GM18505 (cell line): ENCODE results near the gene UPK3A.
A peak's percentile ranks its signal among the peaks of the same experiment; 100 is the strongest.
"Not testable (repeated sequence)": the region's sequence is repeated elsewhere in the genome, so short reads cannot be mapped to it uniquely, and the experiment has no call there.

Experiments
- ATAC-seq: cut with Tn5 transposase; IDR thresholded peaks from one replicate; pipeline ENCODE4 v1.9.1; 2021; ENCODE audit not compliant: unreplicated experiment
- POLR2A ChIP-seq: IDR thresholded peaks from 4 replicates; pipeline ENCODE4 v1.6.1; 2011; ENCODE audit warnings: borderline replicate concordance; ENCODE audit not compliant: insufficient read depth, insufficient read length; ENCODE audit errors: extremely low read depth

The UPK3A gene

DNA sequence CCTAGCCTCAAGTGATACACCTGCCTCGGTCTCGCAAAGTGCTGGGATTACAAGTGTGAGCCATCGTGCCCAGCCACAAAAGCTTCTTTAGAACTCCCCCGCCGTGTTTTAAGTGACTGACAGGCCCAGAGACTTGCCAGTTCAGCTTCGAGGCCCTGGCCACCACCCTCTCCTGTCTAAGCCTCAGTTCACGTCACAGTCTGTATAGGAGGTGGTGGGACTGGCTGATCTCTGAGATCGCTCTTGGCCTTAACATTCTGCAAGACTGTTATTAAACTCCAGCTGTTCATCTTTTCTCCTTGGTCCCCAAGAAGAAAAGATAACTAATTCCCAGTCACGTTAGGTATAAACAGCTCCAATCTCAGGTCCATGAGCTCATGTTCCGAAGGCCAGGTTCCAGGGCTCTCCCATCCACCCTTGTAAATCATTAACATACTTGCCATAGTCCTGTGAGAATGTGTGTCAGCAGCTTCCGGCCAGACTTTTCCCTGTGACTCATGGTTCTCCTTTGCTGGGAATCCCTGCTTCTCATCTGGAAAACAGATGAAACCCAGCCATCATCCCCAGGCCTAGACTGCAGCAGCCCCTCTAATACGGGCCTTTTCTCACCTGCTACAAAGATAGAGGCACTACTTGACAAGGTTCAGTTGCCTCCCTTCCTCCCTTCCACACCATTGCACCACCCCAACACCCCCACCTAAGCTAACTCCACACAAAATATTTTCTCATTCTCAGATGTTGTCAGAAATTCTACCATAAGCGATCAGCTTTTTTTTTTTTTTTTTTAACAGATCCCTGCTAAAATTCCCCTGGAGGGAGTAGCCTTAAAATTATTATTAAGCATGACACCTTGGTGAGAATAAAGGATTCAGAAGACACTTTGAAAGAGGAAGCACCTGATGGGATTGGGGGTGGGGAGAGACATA is 38.4 kb upstream of the UPK3A start:
- no peak for ATAC-seq
- TF ChIP-seq POLR2A, result no peak

DNA sequence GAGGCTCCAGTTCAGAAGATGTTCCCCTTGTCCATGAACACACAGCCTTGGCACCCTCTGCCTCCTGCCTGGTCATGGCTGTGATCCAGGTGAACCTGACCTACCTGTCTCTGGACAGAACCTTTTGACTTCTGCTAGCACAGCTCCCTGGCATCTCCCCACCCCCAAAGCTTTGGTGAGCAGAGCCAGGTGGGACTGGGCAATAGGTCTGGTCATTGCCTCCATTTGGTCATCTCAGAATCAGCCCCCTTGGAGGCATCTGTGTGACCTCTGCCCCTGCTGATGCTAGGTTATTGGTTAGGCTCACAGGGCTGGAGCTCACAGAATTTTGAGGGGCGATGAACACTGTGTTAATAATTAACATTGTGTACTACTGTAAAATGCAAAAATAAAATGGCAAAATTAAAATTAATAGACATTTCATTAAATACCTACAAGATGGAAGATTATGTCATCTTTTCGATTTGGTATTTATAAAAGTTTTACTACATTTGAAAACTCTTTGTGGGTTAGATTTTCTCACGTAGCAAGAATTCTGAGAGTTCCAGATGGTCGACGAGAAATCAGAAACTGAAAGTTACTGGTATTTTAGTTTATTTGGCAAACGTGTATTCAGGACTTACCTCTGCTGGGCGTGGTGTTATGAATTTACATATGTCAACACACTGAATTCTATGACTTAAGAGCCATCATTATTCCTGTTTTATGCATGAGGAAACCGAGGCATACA is 35.8 kb upstream of the UPK3A start:
- no peak for ATAC-seq
- TF ChIP-seq POLR2A, result no peak

DNA sequence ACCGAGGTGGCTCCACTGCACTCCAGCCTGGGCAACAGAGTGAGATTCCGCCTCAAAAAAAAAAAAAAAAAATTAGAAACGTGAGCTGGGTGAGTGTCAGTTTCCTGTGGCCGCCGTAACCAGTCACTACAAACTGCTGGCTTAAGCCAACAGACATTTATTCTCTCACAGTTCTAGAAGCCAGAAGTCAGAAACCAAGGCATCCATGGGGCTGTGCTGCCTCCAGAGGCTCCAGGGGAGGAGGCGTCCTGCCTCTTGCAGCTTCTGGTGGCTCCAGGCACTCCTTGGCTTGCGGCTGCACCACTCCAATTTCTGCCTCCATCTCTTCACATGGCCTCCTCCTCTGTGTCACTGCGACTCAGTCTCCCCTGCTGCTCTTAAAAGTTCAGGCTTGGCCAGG is 32.9 kb upstream of the UPK3A start:
- no peak for ATAC-seq

DNA sequence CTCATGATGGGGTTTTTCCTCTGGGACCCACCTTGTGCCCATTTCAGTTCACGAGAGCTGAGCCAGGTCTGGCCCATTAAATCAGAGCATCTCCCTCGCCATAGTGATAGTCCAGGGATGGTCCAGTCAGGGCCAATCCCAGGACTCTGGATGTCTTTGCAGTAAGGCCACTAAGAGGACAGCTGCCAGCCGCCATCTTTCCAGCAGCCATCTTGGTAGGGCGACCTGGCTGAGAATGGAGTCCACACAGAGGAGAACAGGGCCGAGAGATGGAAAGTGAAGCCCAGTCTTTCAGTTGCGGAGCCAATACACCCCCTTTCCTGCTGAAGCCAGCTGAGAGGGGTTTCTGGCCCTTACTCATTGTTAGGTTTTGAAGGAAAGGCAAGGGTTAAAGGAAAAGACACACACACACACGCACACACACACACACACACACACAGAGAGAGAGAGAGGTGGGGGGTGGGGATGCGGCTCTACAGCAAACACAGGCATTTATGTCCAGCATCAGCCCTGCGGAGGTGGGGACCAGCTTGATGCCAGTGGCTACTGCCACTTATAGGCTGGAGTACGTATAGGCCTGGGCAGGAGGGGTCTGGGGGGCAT is 31.6 kb upstream of the UPK3A start:
- no peak for TF ChIP-seq POLR2A
- no peak for ATAC-seq

More for the DNA sequence above, 32.9 kb upstream of the UPK3A start:
- TF ChIP-seq POLR2A, result no peak

DNA sequence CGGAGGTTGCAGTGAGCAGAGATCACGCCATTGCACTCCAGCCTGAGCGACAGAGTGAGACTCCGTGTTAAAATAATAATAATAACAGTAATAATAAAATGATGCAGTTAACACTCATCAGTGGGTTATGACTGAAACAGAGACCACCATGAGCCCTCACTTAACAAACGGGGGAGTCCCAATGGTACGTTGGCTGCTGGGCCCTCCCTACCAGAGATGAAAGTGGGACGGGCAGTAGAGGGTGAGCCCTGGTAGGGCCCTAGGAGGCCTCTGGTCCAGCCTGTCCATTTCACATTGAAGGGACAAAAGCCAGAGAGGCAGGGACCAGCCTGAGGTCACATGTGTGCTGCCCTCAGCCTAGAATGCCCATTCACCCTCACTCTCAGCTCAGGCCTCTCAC is 30.4 kb upstream of the UPK3A start:
- no peak for TF ChIP-seq POLR2A
- no peak for ATAC-seq

DNA sequence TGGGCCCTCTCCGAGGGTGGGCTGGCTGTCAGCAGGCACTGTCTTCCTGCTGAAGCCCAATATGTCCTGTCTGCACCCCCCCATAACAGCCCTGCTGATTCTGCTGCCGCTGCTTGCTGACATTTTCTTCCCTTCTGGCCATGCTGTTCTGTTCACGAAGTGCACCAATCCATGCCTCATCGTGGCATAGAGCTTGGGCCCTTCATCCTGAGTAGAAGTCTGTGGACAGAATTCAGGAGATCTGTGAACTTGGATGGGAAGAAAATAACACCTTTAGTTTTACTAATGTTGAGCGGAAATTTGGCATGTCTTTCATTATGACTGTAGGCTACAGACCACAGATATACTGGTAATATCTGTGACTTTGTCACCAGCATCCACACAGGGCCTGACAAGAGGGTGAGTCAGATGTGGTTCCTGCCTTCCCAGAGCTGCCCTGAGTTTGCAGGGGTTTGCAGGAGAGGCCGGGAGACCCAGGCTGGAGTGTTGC is 29.9 kb upstream of the UPK3A start:
- TF ChIP-seq POLR2A, result no peak
- ATAC-seq, result no peak

DNA sequence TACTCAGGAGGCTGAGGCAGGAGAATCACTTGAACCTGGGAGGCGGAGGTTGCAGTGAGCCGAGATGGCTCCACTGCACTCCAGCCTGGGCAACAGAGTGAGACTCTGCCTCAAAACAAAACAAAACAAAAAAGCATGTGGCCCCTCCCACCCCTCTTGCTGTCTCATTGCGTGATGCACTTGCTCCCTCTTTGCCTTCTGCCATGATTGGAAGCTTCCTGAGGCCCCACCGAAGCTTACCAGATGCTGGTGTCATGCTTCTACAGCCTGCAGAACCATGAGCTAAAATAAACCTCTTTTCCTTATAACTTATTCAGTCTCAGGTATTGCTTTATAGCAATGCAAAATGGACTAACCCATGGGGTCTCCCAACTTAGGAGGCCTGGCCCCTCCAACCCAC is 26.8 kb upstream of the UPK3A start:
- ATAC-seq, result not testable (repeated sequence)

DNA sequence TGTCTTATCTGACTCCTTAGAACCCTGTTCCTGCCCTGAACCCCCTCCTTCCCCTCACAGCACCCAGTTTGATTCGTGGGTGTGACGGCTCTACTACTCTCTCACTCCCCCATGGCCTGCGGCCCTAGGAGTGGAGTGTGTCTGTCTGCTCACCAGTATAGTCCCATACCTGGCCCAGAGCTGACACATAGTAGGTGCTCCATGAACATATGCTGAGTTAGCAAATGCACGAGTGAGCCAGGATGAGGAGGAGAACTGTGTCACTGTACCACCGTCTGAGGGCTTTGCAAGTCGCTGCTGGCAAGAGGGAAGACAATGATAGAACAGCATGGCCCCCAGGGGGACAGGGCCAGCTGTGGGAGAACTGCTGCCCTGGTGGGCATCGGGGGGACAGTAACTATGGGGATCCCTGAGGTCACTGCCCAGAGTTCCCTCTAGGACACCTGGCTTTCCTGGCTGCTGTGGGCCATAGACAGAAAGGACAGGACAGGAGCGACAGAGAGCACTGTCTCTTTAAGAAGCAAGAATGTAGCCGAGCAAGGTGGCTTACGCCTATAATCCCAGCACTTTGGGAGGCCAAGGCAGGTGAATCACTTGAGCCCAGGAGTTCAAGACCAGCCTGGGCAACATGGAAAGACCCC is 24.9 kb upstream of the UPK3A start:
- no peak for TF ChIP-seq POLR2A
- no peak for ATAC-seq

DNA sequence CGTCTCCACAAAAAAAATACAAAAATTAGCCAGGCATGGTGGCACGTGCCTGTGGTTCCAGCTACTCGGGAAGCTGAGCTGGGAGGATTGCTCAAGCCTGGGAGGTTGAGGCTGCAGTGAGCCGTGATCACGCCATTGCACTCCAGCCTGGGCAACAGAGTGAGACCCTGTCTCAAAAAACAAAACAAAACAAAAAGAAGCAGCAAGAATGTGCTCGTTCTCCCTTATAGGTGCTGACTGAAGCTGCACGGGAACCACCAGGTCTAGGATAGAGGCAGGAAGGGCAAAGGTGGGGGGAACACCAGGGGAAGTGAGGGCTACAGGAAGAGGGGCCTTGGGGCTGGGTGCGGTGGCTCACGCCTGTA is 24.4 kb upstream of the UPK3A start:
- ATAC-seq, result not testable (repeated sequence)

DNA sequence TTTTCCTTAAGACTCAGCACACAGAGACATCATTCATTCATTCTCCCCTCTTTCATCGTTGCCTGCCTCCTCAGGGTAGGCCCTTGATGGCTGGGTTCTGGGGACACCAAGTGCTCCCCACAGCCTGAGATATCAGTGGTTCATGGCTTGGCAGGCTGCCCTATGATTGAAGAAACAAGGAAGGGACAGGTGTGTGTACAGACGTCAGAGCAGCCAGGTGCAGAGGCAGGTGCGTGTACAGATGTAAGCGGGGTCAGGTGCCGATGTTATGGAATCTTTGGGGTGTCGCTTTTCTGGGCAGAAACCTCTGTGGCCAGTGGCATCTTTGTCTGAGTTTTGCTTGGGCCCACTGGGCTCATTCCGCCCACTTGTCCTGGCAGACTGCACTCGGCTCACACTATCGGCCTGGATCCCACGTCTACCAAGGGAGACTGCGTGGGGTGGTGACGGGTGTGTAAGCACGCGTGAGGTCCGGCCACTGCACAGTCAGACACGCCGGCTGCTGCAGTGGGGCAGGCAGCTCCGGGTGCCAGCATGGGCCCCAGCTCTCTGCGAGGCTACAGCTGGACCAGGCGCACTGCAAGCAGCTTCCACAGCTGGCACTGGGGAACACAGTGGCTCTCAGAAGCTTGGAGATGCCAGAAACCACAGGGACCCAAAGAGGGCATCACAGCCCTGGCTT is 23.2 kb upstream of the UPK3A start:
- ATAC-seq, result no peak

DNA sequence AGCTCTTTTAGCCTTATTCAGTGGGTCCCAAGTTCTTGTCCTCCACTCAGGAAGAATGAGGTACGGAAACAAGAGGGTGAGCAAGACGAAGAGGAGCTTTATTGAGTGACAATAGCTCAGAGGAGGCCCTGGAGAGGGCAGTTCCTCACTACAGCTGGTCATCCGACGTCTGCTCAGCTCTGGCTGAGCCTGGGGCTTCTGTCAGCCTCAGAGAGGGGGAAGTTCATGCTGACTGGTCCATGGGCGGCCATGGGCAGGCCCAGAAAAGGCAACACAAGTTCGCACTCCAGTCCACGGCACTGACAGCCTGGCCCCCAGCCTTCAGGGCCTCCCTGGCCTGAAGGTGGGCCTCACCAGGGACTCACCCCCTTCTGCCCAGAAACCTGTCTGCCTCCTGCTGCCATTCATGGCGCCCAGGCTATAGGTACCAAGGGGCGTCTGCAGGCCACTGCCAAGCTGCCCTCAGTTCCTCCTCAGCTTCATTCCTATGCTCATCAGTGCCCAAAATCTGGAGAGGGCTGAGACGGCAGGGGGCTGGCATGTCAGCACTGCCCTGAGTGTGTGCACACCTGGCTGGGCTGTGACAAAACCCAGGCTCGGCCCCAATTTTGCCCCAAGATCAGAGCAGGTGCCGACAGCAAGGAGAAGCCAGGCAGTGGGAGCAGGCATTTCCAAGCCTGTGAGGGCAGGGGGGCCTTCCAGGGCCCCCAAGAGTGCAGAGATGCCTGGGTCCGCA is 22.4 kb upstream of the UPK3A start:
- TF ChIP-seq POLR2A, result no peak
- ATAC-seq, result no peak

More for the DNA sequence above, 23.2 kb upstream of the UPK3A start:
- no peak for TF ChIP-seq POLR2A

DNA sequence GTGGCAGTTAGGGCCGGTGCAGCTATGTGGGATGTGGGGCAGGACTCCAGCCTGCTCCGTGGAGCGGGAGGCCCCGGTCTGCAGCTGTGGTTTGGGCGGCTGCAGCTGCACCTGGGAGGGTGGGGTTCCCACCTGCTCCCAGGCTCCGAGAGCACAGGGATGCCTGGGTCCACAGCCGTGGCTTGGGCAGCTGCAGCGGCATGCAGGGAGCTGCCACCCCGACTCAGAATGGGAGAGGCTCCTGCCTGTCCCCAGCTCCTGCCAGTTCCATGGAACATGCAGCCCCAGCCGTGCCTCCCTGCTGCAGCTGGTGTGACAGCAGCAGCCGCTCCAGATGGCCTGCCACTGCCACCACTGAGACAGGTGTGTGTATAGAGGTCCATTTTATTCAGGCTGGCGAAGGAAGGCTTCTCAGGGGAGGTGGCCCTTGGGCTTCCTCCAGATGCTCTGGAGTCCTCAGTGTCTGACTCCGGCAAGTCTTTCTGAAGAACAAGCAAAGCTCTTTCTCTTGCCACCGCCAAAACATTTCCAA is 21.8 kb upstream of the UPK3A start:
- peak; percentile 47 for ATAC-seq
- no peak for TF ChIP-seq POLR2A
